ENCODE data around the gene TMEM134.

- TF ChIP-seq CTCF (IDR thresholded peaks at IDR 0.05): no peak
- TF ChIP-seq EP300 (IDR thresholded peaks at IDR 0.05): no peak
Observed at GRCh38 chr11:67510023-67510345, 40.9 kb upstream of the TMEM134 start.
